Smooth muscle cell (in vitro differentiated cells): ENCODE measurements around the gene STK32C. TPM values are rescaled to one million over a fixed set of nuclear protein-coding genes. Genes with fewer than 3 reads are reported as not detected.

Experiments
- DNase-seq: peaks from one replicate; lab custom pipeline; 2025; ENCODE audit not compliant: unreplicated experiment; lab: John Stamatoyannopoulos, UW
- H2AFZ ChIP-seq: fragments of 200-600 bp; sonication (generic); 2 replicates; pipeline ENCODE4 v1.6.0; 2016; ENCODE audit warnings: antibody characterized with exemption, low read depth, mild to moderate bottlenecking
- H3F3A ChIP-seq: fragments of 200-600 bp; sonication (generic); 2 replicates; pipeline ENCODE4 v1.6.0; 2017; ENCODE audit warnings: antibody characterized with exemption, low read depth
- H3K27ac ChIP-seq: fragments of 200-600 bp; sonication (generic); 2 replicates; pipeline ENCODE4 v1.5.1; 2016; ENCODE audit warnings: low read depth, mild to moderate bottlenecking
- H3K27me3 ChIP-seq: fragments of 200-600 bp; sonication (generic); 2 replicates; pipeline ENCODE4 v1.6.1; 2016; ENCODE audit warnings: low read depth, mild to moderate bottlenecking
- H3K36me3 ChIP-seq: fragments of 200-600 bp; sonication (generic); 2 replicates; pipeline ENCODE4 v1.5.1; 2016; ENCODE audit warnings: low read depth
- H3K4me1 ChIP-seq: fragments of 200-600 bp; sonication (generic); 2 replicates; pipeline ENCODE4 v1.5.1; 2016; ENCODE audit warnings: low read depth
- H3K4me2 ChIP-seq: fragments of 200-600 bp; sonication (generic); 2 replicates; pipeline ENCODE4 v1.6.0; 2016; ENCODE audit warnings: mild to moderate bottlenecking
- H3K4me3 ChIP-seq: fragments of 200-600 bp; sonication (generic); 2 replicates; pipeline ENCODE4 v1.5.1; 2016; ENCODE audit warnings: mild to moderate bottlenecking
- H3K79me2 ChIP-seq: fragments of 200-600 bp; sonication (generic); 2 replicates; pipeline ENCODE4 v1.6.0; 2016; ENCODE audit warnings: low read depth, mild to moderate bottlenecking
- H3K9ac ChIP-seq: fragments of 200-600 bp; sonication (generic); 2 replicates; pipeline ENCODE4 v1.6.0; 2016; ENCODE audit warnings: low read depth
- H3K9me3 ChIP-seq: fragments of 200-600 bp; sonication (generic); replicated peaks from 2 replicates; pipeline ENCODE4 v1.5.1; 2016; ENCODE audit warnings: low read depth
- H4K20me1 ChIP-seq: fragments of 200-600 bp; sonication (generic); 2 replicates; pipeline ENCODE4 v1.6.0; 2016; ENCODE audit warnings: low read depth
- WGBS: methylation state at CpG from one replicate; pipeline ENCODE4 v1.1.7; 2016; ENCODE audit warnings: low lambda C conversion rate; 5-methylcytosine and 5-hydroxymethylcytosine counted together
- polyA plus RNA-seq: library from polyadenylated mRNA; unstranded; fragments of >200 nt; fragmentation: Nextera tagmentation; extraction: Ambion mirVana; gene quantifications from 2 replicates; pipeline ENCODE4 v1.2.1, GENCODE V29; 2016
- total RNA-seq: library from RNA; depleted of rRNA; stranded (reverse); fragments of >200 nt; gene quantifications from 2 replicates; pipeline ENCODE4 v1.2.3, GENCODE V29; 2014
- TF ChIP-seq, protein P1 (sequence below): fragments of 200-600 bp; sonication (generic); IDR thresholded peaks from 2 replicates; pipeline ENCODE4 v1.5.1; 2017; ENCODE audit warnings: borderline replicate concordance, mild to moderate bottlenecking, antibody characterized with exemption; ENCODE audit not compliant: insufficient read depth, poor library complexity, severe bottlenecking

Gene STK32C
- total and polyA plus RNA-seq, 2 experiments from 2014 or later, result 2.3 to 13.2 TPM

DNA sequence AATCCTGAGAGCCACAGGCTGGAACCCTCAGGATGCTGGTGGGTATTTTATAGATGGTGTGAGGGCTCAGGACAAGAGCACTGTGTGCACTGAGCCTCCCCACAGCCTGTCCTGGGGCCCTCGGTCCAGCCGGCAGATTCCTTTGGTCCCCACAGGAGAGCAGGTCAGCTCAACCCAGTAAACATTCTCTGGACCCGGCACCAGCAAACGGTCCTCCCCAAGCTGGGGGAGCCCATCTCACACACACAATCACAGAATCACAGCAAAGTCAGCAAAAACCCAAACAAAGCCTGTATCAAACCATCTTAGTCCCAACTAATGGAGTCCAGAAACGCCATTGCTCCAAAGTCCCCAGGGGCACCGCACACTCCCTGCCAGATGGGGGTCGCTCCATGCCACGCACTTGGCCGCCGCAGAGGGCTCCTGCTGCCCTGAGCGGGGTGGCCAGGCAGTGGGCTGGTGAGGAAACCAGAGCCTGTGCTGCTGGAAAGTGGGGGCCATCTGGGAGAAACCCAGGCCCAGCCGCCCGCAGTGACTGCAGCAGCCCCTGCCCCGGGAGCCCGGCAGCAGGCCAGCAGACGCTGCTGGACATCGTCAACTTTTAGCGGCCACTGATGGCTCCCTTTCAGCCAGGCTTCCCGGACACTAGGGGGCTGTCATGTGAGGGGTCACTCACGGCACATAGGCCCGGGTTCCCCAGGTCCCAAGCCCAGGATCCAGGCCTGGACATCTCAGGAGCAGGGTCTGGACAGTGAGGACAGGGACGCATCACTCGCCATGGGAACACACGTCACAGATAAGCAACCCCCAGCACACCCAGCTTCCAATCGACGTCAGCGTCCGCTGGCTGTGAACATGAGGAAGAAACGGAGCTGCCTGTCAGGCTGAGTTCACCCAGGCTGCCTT lies 68.4 kb downstream of the STK32C start:
- no peaks in the 10 kb centered on the region for H4K20me1 ChIP-seq
- 74% methylated on average over 29 of the region's 29 CpGs for WGBS
- no peaks in the 10 kb centered on the region for H3K79me2 ChIP-seq
- no peak for DNase-seq
- H3K4me2 ChIP-seq, result no peak overlapping the region
- H3K36me3 ChIP-seq, result no peaks in the 10 kb centered on the region
- no peaks in the 10 kb centered on the region for H3F3A ChIP-seq
- no peak overlapping the region for H3K27ac ChIP-seq
- H3K4me1 ChIP-seq, result peaks cover 8% of the 10 kb centered on the region
- H3K27me3 ChIP-seq, result no peaks in the 10 kb centered on the region
- TF ChIP-seq, protein P1, sequence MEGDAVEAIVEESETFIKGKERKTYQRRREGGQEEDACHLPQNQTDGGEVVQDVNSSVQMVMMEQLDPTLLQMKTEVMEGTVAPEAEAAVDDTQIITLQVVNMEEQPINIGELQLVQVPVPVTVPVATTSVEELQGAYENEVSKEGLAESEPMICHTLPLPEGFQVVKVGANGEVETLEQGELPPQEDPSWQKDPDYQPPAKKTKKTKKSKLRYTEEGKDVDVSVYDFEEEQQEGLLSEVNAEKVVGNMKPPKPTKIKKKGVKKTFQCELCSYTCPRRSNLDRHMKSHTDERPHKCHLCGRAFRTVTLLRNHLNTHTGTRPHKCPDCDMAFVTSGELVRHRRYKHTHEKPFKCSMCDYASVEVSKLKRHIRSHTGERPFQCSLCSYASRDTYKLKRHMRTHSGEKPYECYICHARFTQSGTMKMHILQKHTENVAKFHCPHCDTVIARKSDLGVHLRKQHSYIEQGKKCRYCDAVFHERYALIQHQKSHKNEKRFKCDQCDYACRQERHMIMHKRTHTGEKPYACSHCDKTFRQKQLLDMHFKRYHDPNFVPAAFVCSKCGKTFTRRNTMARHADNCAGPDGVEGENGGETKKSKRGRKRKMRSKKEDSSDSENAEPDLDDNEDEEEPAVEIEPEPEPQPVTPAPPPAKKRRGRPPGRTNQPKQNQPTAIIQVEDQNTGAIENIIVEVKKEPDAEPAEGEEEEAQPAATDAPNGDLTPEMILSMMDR, result no peak
- H3K9me3 ChIP-seq, result no peaks in the 10 kb centered on the region
- no peak overlapping the region for H3K9ac ChIP-seq
- no peak overlapping the region for H3K4me3 ChIP-seq
- H2AFZ ChIP-seq, result no peak overlapping the region

DNA sequence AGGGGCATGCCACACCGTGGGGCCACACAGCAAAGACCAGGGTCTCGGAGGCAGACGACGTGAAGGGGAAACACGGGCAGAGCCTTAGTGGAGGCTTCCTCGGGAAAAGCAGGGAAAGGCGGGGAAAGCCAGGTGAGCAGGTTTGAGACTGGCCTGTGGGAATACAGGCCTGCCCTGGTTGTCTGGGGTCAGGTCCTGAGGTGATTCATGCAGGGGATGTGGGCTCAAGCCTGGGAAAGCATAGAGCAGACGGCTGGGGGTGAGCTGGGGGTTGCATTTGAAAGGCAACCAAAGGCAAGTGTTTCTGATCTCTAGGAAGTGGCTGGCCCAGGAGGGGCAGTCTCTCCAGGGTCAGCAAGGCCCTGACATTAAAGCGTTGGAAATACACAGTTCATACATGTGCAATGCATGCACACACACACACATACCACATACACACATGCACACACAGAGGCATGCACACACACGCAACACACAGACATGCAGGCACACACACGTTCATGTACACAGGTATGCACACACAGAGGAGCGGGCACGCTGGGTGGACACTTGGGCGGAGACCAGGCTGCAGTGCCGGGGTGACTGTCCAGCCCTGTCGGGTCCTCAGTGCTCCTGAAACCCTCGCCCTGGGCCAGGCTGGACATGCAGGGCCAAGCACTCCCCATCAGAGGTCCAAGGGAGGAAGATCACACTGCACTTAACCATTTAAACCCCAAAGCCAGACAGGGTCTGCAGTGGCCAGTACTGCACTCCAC lies 69.2 kb downstream of the STK32C start:
- Histone ChIP-seq H3F3A (no peaks in the 10 kb centered on the region), H3K4me1 (peaks cover 8% of the 10 kb centered on the region), H3K9ac (no peak overlapping the region), H3K79me2 (no peaks in the 10 kb centered on the region), H3K9me3 (no peaks in the 10 kb centered on the region), H4K20me1 (no peaks in the 10 kb centered on the region), H3K27ac (no peak overlapping the region), H3K36me3 (no peaks in the 10 kb centered on the region), H3K27me3 (no peaks in the 10 kb centered on the region), H3K4me2 (no peak overlapping the region), H2AFZ (no peak overlapping the region), H3K4me3 (no peak overlapping the region)
- 89% methylated on average over 17 of the region's 17 CpGs for WGBS
- TF ChIP-seq, protein P1, result no peak
- no peak for DNase-seq

DNA sequence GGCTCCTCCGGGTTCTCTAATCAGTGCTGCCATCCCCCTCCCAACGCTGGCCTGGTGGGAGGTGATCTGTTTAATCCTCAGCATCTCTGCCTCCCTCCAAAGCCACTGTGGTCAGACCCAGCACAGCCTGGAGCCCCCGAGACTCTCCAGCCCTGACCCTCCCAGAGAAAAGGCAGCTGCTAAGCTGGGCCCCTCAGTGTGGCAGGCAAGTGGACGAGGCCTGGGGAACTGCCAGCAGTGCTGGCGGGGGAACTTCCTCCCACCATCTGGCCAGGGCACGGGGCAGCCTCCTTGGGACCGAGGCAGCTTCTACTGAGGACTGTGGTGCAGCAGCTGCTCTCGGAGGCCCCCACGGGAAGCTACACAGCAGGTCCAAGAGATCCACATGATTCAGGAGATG lies 69.9 kb downstream of the STK32C start:
- H3K4me2 ChIP-seq, result no peak overlapping the region
- H3K4me1 ChIP-seq, result peaks cover 5% of the 10 kb centered on the region
- DNase-seq, result no peak
- no peaks in the 10 kb centered on the region for H3K27me3 ChIP-seq
- 61% methylated on average over 9 of the region's 9 CpGs for WGBS
- TF ChIP-seq, protein P1, result no peak
- H3K4me3 ChIP-seq, result no peak overlapping the region
- H3K9ac ChIP-seq, result no peak overlapping the region
- H3F3A ChIP-seq, result no peaks in the 10 kb centered on the region
- no peaks in the 10 kb centered on the region for H3K9me3 ChIP-seq
- no peak overlapping the region for H2AFZ ChIP-seq
- H3K36me3 ChIP-seq, result no peaks in the 10 kb centered on the region
- H3K27ac ChIP-seq, result no peak overlapping the region
- no peaks in the 10 kb centered on the region for H4K20me1 ChIP-seq
- H3K79me2 ChIP-seq, result no peaks in the 10 kb centered on the region
